EH (cell line): ENCODE measurements around the gene SSH2.
"Not testable (repeated sequence)": the region's sequence is repeated elsewhere in the genome, so short reads cannot be mapped to it uniquely, and the experiment has no call there.

Source experiments
- DNase-seq: peaks from one replicate; pipeline ENCODE4 v3.0.0-alpha.2; 2015; ENCODE audit warnings: low read depth

The SSH2 gene

GRCh38 chr17:29930409-29931010 lies 482 bp upstream of the SSH2 start:
- DNase-seq = no peak

DNA sequence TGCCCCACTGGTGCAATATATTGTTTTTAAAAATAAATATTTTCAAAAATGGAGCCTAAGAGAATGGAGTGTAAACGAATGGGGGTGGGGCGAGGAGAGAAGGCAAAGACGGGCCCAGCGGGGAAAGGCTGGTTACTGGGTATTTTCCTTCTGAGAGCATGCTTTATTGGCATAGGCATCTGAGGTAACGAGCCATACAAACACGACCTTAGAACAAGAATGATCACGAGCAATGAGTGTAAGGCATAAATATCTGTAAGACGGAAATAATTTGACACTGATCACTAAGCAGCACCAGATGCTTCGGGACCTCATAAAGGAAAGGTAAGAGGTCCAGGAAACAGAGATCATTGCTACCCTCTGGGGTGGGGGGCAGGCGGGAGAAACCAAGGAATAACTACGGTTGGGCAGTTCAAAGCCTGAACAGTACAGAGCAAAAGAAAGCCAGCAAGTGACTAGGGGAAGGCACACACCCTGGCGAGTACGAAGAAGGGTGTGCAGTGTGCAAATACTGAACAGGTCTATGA lies 959 bp downstream of the SSH2 start:
- DNase-seq = peak; percentile 41

GRCh38 chr17:29927546-29927945 lies 2.5 kb downstream of the SSH2 start:
- DNase-seq = peak; percentile 4

GRCh38 chr17:29924786-29925185 lies 5.2 kb downstream of the SSH2 start:
- no peak for DNase-seq

DNA sequence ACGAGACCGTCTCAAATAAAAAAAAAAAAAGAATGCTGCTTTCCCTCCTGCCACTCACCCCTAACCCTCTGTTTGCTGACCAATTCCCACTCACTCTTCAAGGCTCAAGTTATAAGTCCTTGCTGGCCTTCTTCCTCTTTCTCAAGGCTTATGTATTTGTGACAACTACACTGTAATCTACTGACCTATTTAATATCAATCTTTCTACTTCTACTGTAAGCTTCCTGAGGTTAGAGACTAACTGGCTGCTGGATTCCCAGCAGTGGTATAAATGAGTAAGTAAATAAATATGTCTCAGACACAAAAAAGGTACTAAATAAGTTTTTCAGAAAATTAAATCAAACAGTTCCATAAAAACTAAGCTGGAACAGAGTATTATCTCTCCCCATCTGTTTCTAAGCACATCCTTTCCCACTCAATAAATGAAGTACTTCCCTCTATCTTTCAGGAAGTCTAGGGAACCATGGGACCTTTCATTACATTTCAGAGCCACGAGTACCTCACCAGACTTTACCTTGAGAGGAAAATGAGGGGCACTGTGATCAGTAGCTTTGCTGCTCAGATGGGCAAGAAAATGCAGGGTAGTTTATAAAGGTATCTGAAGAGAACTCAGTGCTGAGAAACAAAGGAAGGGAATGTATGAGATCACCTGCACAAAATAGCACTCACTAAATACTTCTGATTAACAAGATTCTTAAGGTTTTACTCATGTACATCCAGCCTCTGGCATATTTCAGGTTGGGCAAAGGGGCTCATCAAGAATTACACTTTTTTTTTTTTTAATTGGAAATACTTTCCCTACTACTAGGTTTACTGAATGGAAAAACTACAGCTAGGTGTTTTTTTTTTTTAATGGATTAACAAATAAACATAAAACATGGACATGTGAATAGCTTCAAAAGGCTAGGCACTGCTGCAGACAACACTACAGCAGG lies 10.8 kb downstream of the SSH2 start:
- peak; percentile 65 for DNase-seq

DNA sequence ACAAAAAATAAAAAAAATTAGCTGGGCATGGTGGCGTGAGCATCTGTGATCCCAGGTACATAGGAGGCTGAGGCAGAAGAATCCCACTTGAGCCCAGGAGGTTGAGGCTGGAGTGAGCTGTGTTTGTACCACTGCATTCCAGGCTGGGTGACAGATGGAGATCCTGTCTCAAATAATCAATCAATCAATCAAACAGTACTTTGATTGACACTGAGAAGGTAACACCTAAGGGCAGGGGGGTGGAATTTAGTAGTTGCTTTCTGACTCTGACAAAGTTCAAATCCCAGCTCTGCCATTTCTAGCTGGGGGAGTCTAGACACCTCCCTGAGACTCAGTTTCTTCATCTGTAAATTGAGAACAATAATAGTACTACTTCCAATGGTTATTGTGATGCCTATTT lies 12.0 kb downstream of the SSH2 start:
- no peak for DNase-seq

DNA sequence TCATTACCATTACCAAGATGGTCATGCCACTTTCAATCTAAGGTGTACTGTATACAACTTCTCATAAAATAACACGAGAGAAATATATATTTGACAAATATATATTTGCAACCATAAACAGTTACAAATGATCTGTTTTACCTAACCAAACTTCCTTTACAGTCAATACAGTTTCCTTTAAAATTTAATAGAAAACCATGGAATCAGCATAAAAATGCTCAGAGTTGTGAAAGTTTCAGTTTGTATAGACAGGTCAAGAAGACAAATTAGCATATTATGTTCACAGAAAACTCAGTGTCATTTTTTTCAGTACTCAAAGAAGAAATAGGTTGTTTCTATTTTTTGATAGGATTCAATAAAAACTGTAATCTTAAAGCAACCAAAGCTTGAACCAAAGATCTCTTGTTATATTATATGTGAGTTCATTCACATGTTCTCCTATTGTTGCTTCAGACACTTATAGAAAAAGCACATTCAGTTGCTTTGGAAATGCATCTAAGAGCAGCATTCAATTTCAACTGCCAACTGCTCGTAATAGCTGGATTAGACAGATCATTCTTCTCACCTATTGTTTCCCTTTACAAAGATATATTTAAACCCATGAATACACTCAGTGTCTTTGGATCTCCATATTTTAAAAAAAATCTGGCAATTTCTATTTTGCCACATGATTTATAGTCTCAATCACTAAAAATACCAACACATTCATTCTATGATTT lies 15.1 kb downstream of the SSH2 start:
- DNase-seq = no peak

DNA sequence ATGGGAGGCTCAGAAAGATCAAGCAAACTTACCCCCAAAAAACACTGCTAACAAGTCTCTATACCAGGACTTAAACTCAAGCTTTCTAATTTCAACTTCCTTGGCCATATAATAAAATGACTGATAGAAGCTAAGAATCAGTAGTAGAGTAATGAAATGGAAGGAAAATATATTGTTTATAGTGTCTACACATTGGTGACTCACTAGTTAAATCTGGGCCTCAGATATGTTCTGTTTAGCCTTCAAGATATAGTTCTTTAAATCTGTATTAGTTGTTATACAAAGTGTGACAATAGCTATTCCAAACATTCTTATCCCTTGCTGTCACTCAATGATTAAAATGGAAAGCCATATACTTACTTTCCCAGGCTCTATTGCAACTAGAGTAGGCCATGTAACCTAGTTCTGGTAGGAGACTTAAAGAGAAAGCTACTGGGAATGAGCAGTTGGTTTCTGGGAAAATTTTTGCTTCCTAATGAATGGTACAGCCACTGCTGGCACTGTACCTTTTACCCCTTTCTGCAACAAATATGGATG lies 18.3 kb downstream of the SSH2 start:
- DNase-seq = peak; percentile 47

GRCh38 chr17:29909236-29910003 lies 20.6 kb downstream of the SSH2 start:
- no peak for DNase-seq

GRCh38 chr17:29906969-29907368 lies 23.1 kb downstream of the SSH2 start:
- DNase-seq = no peak

DNA sequence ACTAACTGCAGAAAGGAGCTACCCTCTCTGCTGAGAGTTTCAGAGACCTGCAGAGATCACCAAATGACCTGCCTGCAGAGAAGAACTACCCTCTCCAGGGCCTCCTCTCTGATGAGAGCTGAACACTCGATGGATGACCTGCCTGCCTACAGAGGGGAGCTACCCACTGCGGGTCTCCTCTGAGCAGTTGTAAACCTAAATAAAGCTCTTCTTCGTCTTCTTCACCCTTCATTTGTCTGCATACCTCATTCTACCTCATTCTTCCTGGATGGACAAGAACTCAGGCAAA lies 24.2 kb downstream of the SSH2 start:
- DNase-seq = no peak

GRCh38 chr17:29905086-29905878 lies 24.7 kb downstream of the SSH2 start:
- DNase-seq = no peak

DNA sequence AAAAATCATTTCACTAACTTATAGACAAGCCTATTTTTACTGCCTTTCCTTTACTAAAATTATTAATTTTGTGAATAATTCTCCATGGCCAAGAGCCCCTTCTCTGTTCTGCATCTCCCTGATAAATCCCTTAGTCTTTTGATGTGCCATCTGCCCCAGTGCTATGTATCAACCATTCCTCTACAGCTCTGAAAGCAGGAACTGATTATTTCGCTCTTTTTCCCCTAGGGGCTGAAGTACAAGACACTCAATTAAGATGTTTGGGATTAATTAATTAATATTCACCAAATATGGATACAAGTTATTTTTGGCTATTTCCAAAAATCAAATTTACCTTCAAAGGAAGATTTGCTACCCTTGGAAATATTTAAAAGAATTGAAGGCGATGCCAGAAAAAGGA lies 26.6 kb downstream of the SSH2 start:
- no peak for DNase-seq

GRCh38 chr17:29897136-29897535 lies 32.9 kb downstream of the SSH2 start:
- DNase-seq = not testable (repeated sequence)

DNA sequence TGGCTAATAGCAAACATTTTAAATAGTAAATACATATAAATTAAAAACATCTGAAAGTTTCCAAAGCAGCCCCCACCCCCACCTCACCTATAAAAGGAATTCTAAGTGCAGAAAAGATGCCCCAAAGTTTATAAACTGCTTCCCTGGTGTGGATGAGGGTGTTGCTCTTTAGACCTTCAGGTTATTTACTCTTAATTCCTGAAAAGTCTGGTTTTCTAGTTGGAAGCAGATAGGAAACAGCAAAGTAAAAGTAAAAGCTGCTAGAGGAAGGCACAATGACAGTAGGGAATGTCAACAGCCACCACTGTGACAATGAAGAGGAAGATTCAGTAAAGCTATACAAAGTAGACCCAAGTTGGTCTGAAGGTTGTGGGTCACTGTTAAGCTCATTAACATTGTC lies 37.8 kb downstream of the SSH2 start:
- DNase-seq = no peak

DNA sequence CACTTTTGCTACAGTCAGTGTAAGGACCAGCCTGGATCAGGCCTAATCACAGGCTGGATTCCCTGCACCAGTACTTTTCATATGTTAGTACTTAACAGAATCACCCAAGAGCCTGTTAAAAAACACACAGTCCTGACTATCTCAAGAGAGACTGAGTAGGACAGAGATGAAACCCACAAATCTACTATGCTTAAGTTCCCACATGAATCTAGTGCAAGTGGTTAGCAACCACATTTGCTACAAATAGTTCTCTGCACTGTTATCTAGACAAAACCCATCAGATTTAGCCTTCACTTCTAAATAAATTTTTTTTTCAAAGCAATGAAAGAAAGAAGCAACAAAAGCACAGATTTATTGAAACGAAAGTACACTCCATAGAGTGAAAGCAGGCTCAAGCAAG lies 38.9 kb downstream of the SSH2 start:
- DNase-seq = no peak

GRCh38 chr17:29885031-29885640 lies 44.9 kb downstream of the SSH2 start:
- peak; percentile 29 for DNase-seq

- DNase-seq = peak; percentile 40
Observed at GRCh38 chr17:29883497-29883896, 46.5 kb downstream of the SSH2 start.

DNA sequence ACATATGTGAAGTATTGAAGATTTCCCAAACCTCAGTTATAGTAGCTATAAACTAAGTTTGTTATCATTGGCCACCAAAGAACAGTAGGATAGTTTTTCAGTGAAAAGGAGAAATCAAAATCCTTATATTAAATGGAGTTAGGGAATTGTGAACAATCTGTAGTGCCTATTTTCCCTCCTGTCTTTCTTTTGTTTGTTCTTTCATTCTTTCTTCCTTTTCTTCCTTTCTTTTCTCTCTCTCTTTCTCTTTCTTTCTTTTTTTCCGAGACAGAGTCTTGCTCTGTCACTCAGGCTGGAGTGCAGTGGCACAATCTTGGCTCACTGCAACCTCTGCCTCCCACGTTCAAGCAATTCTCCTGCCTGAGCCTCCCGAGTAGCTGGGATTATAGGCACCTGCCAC lies 48.8 kb downstream of the SSH2 start:
- DNase-seq = no peak

GRCh38 chr17:29880031-29880430 lies 50.0 kb downstream of the SSH2 start:
- DNase-seq = no peak
